GM10847 (cell line): ENCODE measurements around the gene OR6B1.

Source experiments
- POLR2A ChIP-seq: IDR thresholded peaks from 2 replicates; pipeline ENCODE4 v1.6.1; 2011; ENCODE audit not compliant: insufficient read length; ENCODE audit errors: extremely low read depth

The OR6B1 gene

DNA sequence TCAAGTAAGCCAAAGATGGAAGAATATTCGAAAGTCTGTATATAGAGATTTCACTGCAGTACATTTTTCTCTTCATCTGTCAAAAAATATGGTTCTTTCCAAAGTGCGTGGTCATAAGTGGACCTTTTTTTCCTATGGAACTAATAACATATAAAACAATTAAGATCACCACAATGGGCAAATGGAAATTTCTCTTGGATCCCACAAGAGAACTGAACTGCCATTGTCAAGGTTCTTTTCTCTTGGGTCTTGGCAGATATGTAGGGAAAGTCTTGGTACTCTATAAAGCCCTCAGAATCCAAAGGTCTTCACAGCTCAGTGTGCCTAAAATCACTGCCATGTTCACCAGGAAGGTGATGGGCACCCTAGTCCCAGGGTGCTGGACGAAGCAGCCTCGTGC, at the start of gene OR6B1:
TSS of gene OR6B1 (plus strand) at position 301 of the 400 bp plus-strand sequence. CDS start 3,677 bp downstream, outside the sequence.
- no peak for TF ChIP-seq POLR2A

GRCh38 chr7:143953421-143953820, 46.7 kb upstream of the OR6B1 start:
- TF ChIP-seq POLR2A = no peak

GRCh38 chr7:143954135-143954534, 46.0 kb upstream of the OR6B1 start:
- TF ChIP-seq POLR2A = no peak

- TF ChIP-seq POLR2A = no peak
These were observed 45.6 kb upstream of the OR6B1 start, which contains the start of gene OR2F1 for GRCh38 chr7:143954544-143954943. OR2F1 (plus strand) TSS chr7:143954844; CDS start chr7:143959971, 5,127 bp downstream.

- no peak for TF ChIP-seq POLR2A
These were observed 41.3 kb upstream of the OR6B1 start for GRCh38 chr7:143958781-143959180.

GRCh38 chr7:143960813-143961610, 39.1 kb upstream of the OR6B1 start:
- no peak for TF ChIP-seq POLR2A

GRCh38 chr7:143965280-143965679, 34.8 kb upstream of the OR6B1 start:
- TF ChIP-seq POLR2A = no peak

- no peak for TF ChIP-seq POLR2A
These were observed 32.7 kb upstream of the OR6B1 start for GRCh38 chr7:143967398-143967797.

DNA sequence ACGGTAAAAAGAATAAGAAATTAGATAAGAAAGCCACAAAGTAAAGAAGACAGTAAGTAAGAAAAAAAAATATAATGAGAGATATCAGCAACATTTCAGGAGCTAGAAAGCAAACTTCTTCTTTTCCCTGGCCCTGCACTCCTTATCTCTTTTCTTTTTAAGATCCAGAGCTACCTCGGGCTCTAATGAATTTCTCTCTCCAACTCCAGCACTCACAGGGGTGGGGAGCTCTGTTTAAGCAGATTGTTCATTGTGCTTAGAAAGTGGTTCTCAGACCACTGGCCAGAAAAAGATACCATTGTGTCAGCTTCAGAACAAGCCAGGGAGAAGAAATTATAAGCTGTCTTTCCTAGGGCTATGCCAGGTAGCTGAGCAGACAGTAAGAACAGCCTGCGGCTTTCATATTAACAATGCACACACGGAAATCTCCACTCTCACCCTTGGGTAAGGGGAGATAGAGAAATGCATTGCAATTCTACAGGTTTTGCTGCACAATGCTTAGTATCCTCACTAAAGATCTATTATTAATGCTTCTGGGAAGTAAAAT, 26.2 kb upstream of the OR6B1 start:
- TF ChIP-seq POLR2A = no peak

DNA sequence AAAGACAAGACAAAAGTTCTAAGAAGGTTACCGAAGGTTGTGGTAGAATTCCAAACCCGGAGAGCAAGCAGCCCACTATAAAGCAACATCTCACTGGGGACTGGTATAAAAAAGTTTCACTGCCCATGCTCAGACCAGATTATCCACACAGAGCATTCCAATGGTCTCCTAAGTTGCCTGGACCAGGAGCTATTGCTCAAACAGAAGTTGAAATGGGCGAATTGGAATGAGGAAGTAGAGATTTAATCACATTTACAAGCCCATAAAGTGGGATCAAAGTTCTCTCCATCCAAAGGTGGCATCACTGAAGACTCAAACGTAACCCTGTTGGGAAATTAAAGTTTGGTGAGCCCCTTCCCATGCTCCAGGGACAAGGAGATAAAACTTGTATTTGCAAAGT, 25.7 kb upstream of the OR6B1 start:
- TF ChIP-seq POLR2A = no peak

DNA sequence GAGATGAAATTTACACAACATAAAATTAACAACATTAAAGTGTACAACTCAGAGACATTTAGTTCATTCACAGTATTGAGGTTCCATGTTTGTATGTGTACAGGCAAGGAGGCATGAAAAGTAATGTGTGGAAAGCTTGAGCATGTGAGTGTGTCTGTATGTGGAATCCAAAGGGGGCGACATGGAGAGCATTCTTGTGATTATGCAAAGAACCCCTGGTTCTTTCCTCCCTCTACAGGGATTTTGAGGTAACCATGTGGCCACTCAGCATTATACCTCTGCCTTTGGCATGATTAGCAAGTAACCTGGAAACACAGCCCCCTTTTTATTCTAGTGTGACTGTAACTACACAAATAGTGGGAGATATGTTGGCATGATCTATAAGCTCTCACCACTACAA, 24.5 kb upstream of the OR6B1 start:
- no peak for TF ChIP-seq POLR2A

DNA sequence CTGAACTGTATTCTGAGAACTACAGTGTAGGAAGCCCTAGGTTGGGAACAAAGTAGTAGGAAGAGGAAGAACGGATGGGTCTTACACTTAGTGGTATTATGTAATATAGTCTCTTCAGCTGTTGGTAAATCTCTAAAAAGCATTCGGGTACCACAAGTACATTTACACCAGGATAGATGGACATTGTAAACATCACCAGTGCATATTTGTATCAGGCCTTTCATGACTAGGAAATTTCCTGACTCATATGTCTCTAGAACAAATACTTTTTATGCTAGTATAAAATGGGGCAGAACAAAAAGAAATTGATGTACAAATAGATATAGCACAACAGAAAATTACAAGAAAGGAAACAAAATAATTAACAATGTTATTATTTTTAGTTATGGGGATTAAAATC, 21.5 kb upstream of the OR6B1 start:
- no peak for TF ChIP-seq POLR2A

DNA sequence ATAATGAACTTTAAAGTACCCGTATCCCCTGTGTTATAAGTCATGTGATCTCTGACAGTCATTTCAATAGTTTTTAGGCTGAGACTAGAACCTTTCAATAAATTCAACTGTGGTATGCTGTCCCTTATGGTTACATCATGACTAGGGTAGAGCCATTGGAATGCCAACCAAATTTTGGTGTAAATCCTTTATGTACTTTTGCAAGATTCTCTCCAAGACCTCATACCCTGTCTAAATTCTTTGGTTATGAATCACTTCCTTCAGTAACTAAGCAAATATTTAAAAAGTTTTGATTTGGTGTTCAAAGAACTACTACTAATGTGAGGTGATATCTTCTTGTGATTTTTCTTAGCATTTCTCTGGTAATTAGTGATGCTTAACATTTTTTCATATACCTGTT, 20.8 kb upstream of the OR6B1 start:
- no peak for TF ChIP-seq POLR2A

DNA sequence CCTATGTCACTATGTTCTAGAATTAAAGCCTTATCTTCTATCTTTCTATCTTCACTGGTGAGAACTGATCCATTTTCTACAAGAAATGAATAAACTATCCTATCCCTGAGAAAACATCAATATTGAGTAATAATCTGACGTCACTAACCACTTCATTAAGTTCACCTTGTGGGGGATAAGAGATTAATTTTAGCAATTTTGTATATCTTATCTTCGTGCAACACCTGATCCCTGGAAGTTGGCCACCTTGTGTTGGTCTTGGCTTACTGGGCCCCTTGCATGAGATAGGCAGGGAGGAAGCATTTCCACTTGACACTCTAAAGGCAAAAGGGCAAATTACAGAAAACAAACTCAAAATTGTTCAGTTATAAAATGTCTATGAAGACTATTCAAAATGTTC, 20.1 kb upstream of the OR6B1 start:
- no peak for TF ChIP-seq POLR2A

GRCh38 chr7:143980746-143981510, 19.2 kb upstream of the OR6B1 start:
- TF ChIP-seq POLR2A = no peak

DNA sequence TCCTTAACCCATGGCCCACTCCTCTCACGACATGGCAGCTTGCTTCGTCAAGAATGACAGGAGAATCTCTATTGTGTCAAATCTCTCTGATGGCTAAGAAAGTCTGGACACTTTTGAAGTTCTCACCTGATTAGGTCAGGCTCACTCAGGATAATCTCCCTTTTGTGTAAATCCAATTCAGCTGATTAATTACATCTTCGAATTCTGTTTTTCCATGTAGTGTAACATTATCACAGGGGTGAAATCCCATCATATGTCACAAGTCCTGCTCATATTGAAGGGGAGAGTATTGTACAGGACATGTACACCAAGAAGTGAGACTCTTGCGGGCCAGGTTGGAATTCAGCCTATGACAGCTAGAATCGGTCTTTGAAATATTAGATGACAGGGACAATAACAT, 16.2 kb upstream of the OR6B1 start:
- no peak for TF ChIP-seq POLR2A
